Common myeloid progenitor, CD34-positive (primary cell): Measurements from ENCODE around the gene ABHD10.

Experiments
- CTCF ChIA-PET: fragments of 350-600 bp; sonication (Branson Sonifier 250); formaldehyde crosslinking; loops from one replicate; lab custom pipeline; 2021; ENCODE audit warnings: antibody characterized with exemption; lab: Charles Lee
- POLR2A ChIA-PET: fragments of 350-600 bp; sonication (Branson Sonifier 250); formaldehyde crosslinking; loops from one replicate; lab custom pipeline; 2021; ENCODE audit warnings: antibody characterized with exemption; lab: Charles Lee
- DNase-seq, 3 donors: peaks; one replicate each; pipeline versions ENCODE4 v3.0.0 to v3.0.0-alpha.2; 2013
- H3K27ac ChIP-seq, 2 experiments: 1 replicate in 1 of 2; 2 replicates in 1 of 2; pipeline ENCODE4 v1.7.0; 2013; ENCODE audit warnings: inconsistent platforms in 2 of 2, low read length in 2 of 2, mild to moderate bottlenecking in 2 of 2, low read depth in 1 of 2, moderate library complexity in 1 of 2; ENCODE audit not compliant: severe bottlenecking in 2 of 2, insufficient read depth in 1 of 2, poor library complexity in 1 of 2
- H3K27me3 ChIP-seq, 5 experiments: replicated peaks in 2 of 5; 1 replicate in 3 of 5; 2 replicates in 2 of 5; pipeline versions ENCODE4 v1.6.1 to v1.7.0; 2013; ENCODE audit warnings: low read length in 4 of 5, mild to moderate bottlenecking in 2 of 5, moderate library complexity in 2 of 5, inconsistent platforms in 1 of 5; ENCODE audit not compliant: insufficient read depth in 5 of 5, control insufficient read depth in 4 of 5
- H3K36me3 ChIP-seq, 4 experiments: 1 replicate in 2 of 4; 2 replicates in 2 of 4; pipeline versions ENCODE4 v1.6.1 to v1.7.0; 2013; ENCODE audit warnings: low read length in 3 of 4, control low read depth in 1 of 4, mild to moderate bottlenecking in 1 of 4; ENCODE audit not compliant: control insufficient read depth in 4 of 4, insufficient read depth in 4 of 4
- H3K4me1 ChIP-seq, 4 experiments: 1 replicate in 3 of 4; 2 replicates in 1 of 4; pipeline versions ENCODE4 v1.6.1 to v1.7.1; 2013; ENCODE audit warnings: low read length in 3 of 4, mild to moderate bottlenecking in 3 of 4, control low read depth in 1 of 4, inconsistent platforms in 1 of 4, moderate library complexity in 1 of 4; ENCODE audit not compliant: control insufficient read depth in 4 of 4, insufficient read depth in 4 of 4; ENCODE audit errors: control extremely low read depth in 1 of 4
- H3K4me3 ChIP-seq, 7 experiments: 1 replicate in 4 of 7; 2 replicates in 3 of 7; pipeline versions ENCODE4 v1.5.1 to v1.7.0; 2013; ENCODE audit warnings: mild to moderate bottlenecking in 7 of 7, low read length in 6 of 7, moderate library complexity in 6 of 7, inconsistent platforms in 2 of 7, low read depth in 2 of 7, control low read depth in 1 of 7; ENCODE audit not compliant: insufficient read depth in 4 of 7, control insufficient read depth in 1 of 7; ENCODE audit errors: extremely low read depth in 1 of 7
- H3K9me3 ChIP-seq, 5 experiments: 1 replicate in 4 of 5; 2 replicates in 1 of 5; pipeline versions ENCODE4 v1.6.1 to v1.7.1; 2013; ENCODE audit warnings: low read length in 4 of 5, mild to moderate bottlenecking in 2 of 5, inconsistent platforms in 1 of 5, low read depth in 1 of 5, moderate library complexity in 1 of 5; ENCODE audit not compliant: control insufficient read depth in 4 of 5, insufficient read depth in 2 of 5; ENCODE audit errors: control extremely low read depth in 1 of 5
- WGBS: methylation state at CpG from one replicate; pipeline ENCODE4 v1.1.5; 2013; ENCODE audit not compliant: insufficient coverage; 5-methylcytosine and 5-hydroxymethylcytosine counted together

Gene ABHD10

GRCh38 chr3:111998636-111999483 lies 20.0 kb downstream of the ABHD10 start, which contains the start of gene TAGLN3:
TSS of gene TAGLN3 (plus strand) at chr3:111998922. CDS start at chr3:111999423, 501 bp downstream.
- 1% methylated on average over 25 of the region's 30 CpGs for WGBS
- peak within 1 kb of the TSS; percentile 28 to 77 (median 55) for H3K4me3 ChIP-seq
- peaks cover 0 to 13% (median 11%) of the 10 kb centered on the region in 4 experiments for H3K4me1 ChIP-seq
- peaks cover 0 to 28% (median 11%) of the 10 kb centered on the region in 5 experiments for H3K27me3 ChIP-seq
- no peaks in the 10 kb centered on the region for H3K9me3 ChIP-seq
- DNase-seq, result peak in 2 of 3 donors; percentile 34 to 45
- ChIA-PET CTCF (interaction anchor here (1.4 to 21.1 kb wide), 3 partner anchors 11 to 31 kb away, joined by 3 to 279 read pairs (median 60); no protein-coding TSS in a partner anchor), POLR2A (no interaction called here)
- no peaks in the 10 kb centered on the region for H3K36me3 ChIP-seq
- no peak within 1 kb of the TSS for H3K27ac ChIP-seq

DNA sequence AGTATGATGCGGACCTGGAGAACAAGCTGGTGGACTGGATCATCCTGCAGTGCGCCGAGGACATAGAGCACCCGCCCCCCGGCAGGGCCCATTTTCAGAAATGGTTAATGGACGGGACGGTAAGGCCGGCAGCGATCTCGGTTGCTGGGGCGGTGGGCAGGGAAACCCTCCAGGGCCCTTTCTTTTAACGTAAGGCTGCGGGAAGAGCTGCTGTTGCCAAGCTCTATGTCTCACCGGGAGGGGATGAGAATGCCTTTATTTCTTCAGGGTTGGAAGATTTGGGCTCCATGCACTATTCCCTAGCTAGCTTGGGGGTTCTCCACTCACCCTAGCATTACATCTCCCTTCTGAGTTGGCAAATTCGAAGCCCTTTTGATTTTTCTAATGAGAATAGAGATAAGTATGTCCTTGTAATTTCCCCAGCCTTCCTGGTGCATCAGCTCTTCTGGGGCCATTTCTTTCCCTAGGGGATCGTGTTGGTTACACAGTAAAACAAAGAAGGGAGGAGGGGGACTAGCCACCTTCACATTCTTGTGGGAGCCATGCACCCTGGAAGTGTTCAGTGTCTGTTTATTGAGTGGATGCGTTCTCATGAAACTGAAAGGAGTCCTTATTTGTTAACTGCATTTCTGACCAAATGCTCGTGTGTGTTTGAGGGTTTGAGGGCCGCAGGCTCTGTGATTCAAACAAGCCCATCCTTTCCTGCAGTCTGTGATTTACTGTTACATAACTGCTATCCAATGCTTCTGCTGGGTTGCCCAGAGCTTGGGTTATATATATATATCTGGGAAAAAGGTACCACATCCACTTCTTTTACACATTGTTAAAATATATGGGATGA lies 20.9 kb downstream of the ABHD10 start:
- no peak for DNase-seq
- ChIA-PET POLR2A (no interaction called here), CTCF (interaction anchor here (1.4 to 21.1 kb wide), 3 partner anchors 12 to 32 kb away, joined by 3 to 279 read pairs (median 60); no protein-coding TSS in a partner anchor)
- Histone ChIP-seq H3K9me3 (no peaks in the 10 kb centered on the region), H3K4me3 (peak overlapping the region; percentile 28 to 77 (median 55)), H3K36me3 (no peaks in the 10 kb centered on the region), H3K27ac (no peak overlapping the region), H3K4me1 (peaks cover 0 to 13% (median 11%) of the 10 kb centered on the region in 4 experiments), H3K27me3 (peaks cover 0 to 28% (median 11%) of the 10 kb centered on the region in 5 experiments)
- 31% methylated on average over 16 of the region's 19 CpGs for WGBS

GRCh38 chr3:112000367-112000771 lies 21.5 kb downstream of the ABHD10 start:
- POLR2A ChIA-PET, result no interaction called here
- Histone ChIP-seq H3K9me3 (no peaks in the 10 kb centered on the region), H3K4me1 (peaks cover 0 to 13% (median 11%) of the 10 kb centered on the region in 4 experiments), H3K4me3 (no peak overlapping the region), H3K27ac (no peak overlapping the region), H3K36me3 (no peaks in the 10 kb centered on the region), H3K27me3 (peaks cover 0 to 28% (median 11%) of the 10 kb centered on the region in 5 experiments)
- DNase-seq, result no peak
- CTCF ChIA-PET, result interaction anchor here (1.4 to 21.1 kb wide), 3 partner anchors 13 to 32 kb away, joined by 3 to 279 read pairs (median 60); no protein-coding TSS in a partner anchor
- 94% methylated on average over 2 of the region's 5 CpGs for WGBS

DNA sequence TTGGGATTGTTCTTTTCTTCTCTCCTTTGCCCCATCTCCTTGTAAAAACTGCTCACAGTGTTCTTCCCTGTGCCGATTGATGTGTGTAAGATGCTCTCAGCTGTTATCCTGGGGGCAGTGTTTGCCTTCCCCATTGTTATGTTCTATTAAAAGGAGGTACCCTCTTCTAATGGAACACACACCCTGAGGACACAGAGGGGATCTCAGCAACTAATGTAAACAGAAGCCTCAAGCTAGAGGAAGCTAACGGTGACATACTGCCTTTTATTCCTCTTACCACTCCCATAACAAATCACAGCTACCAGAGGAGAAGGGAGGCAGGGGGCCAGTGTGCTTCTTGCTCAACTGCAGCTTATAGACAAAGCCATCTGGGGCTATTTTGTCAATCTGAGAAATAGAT lies 22.1 kb downstream of the ABHD10 start:
- no peak for DNase-seq
- CTCF ChIA-PET, result interaction anchor here (7.8 to 21.1 kb wide), 2 partner anchors 12 to 13 kb away, joined by 60 to 279 read pairs; no protein-coding TSS in a partner anchor
- H3K27ac ChIP-seq, result no peak overlapping the region
- POLR2A ChIA-PET, result no interaction called here
- no peak overlapping the region for H3K4me3 ChIP-seq
- no CpG with 5 or more reads among the region's 2 CpGs for WGBS
- no peaks in the 10 kb centered on the region for H3K36me3 ChIP-seq
- H3K4me1 ChIP-seq, result peaks cover 0 to 13% (median 11%) of the 10 kb centered on the region in 4 experiments
- H3K9me3 ChIP-seq, result no peaks in the 10 kb centered on the region
- H3K27me3 ChIP-seq, result peaks cover 0 to 28% (median 11%) of the 10 kb centered on the region in 5 experiments

GRCh38 chr3:112001526-112001925 lies 22.7 kb downstream of the ABHD10 start:
- ChIA-PET CTCF (interaction anchor here (7.8 to 21.1 kb wide), 2 partner anchors 11 to 14 kb away, joined by 60 to 279 read pairs; no protein-coding TSS in a partner anchor), POLR2A (no interaction called here)
- peaks cover 0 to 28% (median 11%) of the 10 kb centered on the region in 5 experiments for H3K27me3 ChIP-seq

GRCh38 chr3:112002096-112002971 lies 23.5 kb downstream of the ABHD10 start:
- H3K36me3 ChIP-seq, result no peaks in the 10 kb centered on the region
- no peak overlapping the region for H3K27ac ChIP-seq
- H3K4me3 ChIP-seq, result no peak overlapping the region
- no peaks in the 10 kb centered on the region for H3K9me3 ChIP-seq
- no peak for DNase-seq
- ChIA-PET POLR2A (no interaction called here), CTCF (interaction anchor here (7.8 to 21.1 kb wide), 2 partner anchors 11 to 15 kb away, joined by 60 to 279 read pairs; no protein-coding TSS in a partner anchor)
- peaks cover 0 to 13% (median 11%) of the 10 kb centered on the region in 4 experiments for H3K4me1 ChIP-seq
- 80% methylated on average over 5 of the region's 8 CpGs for WGBS
- H3K27me3 ChIP-seq, result peaks cover 0 to 28% (median 11%) of the 10 kb centered on the region in 5 experiments

More at GRCh38 chr3:112001526-112001925, 22.7 kb downstream of the ABHD10 start:
- H3K27ac ChIP-seq, result no peak overlapping the region
- H3K4me1 ChIP-seq, result peaks cover 0 to 13% (median 11%) of the 10 kb centered on the region in 4 experiments
- no peak overlapping the region for H3K4me3 ChIP-seq
- DNase-seq, result no peak
- H3K9me3 ChIP-seq, result no peaks in the 10 kb centered on the region
- 100% methylated on average over 2 of the region's 2 CpGs for WGBS
- H3K36me3 ChIP-seq, result no peaks in the 10 kb centered on the region
